ENCODE results near the gene SH3BGRL3.

DNA sequence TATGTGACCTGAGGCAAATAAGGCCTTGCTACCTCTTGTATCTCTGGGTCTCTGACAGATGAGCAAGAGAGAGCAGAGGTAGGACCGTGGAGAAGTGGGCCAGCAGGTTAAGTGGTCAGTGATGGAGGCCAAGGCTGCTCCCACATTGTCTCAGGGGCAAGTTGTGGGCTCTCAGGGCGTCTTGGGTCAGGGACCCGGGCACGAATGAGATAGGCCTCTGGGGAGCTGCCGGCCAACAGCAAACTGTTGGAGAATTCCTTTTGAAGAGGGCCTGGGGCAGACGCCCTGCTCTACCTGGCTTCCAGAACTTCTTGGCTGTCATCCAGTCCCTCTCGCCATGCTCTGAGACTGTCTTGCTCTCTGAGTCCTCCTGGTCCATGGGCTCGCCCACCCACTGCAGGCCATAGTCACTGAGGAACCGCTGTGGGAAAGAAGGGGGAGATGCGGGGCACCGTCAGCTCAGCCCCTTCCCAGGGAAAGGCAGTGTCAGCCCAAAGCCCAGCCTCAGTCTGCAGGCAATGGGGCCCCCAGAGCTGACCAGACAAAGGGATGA is 14.1 kb downstream of the SH3BGRL3 start:
- TF ChIP-seq, protein P1, sequence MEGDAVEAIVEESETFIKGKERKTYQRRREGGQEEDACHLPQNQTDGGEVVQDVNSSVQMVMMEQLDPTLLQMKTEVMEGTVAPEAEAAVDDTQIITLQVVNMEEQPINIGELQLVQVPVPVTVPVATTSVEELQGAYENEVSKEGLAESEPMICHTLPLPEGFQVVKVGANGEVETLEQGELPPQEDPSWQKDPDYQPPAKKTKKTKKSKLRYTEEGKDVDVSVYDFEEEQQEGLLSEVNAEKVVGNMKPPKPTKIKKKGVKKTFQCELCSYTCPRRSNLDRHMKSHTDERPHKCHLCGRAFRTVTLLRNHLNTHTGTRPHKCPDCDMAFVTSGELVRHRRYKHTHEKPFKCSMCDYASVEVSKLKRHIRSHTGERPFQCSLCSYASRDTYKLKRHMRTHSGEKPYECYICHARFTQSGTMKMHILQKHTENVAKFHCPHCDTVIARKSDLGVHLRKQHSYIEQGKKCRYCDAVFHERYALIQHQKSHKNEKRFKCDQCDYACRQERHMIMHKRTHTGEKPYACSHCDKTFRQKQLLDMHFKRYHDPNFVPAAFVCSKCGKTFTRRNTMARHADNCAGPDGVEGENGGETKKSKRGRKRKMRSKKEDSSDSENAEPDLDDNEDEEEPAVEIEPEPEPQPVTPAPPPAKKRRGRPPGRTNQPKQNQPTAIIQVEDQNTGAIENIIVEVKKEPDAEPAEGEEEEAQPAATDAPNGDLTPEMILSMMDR (IDR thresholded peaks at IDR 0.05), result no peak
- TF ChIP-seq TCF7L2 (IDR thresholded peaks at IDR 0.05; ENCODE audit: low read depth, low read length), result no peak
- TF ChIP-seq, protein P2, sequence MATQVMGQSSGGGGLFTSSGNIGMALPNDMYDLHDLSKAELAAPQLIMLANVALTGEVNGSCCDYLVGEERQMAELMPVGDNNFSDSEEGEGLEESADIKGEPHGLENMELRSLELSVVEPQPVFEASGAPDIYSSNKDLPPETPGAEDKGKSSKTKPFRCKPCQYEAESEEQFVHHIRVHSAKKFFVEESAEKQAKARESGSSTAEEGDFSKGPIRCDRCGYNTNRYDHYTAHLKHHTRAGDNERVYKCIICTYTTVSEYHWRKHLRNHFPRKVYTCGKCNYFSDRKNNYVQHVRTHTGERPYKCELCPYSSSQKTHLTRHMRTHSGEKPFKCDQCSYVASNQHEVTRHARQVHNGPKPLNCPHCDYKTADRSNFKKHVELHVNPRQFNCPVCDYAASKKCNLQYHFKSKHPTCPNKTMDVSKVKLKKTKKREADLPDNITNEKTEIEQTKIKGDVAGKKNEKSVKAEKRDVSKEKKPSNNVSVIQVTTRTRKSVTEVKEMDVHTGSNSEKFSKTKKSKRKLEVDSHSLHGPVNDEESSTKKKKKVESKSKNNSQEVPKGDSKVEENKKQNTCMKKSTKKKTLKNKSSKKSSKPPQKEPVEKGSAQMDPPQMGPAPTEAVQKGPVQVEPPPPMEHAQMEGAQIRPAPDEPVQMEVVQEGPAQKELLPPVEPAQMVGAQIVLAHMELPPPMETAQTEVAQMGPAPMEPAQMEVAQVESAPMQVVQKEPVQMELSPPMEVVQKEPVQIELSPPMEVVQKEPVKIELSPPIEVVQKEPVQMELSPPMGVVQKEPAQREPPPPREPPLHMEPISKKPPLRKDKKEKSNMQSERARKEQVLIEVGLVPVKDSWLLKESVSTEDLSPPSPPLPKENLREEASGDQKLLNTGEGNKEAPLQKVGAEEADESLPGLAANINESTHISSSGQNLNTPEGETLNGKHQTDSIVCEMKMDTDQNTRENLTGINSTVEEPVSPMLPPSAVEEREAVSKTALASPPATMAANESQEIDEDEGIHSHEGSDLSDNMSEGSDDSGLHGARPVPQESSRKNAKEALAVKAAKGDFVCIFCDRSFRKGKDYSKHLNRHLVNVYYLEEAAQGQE (IDR thresholded peaks at IDR 0.05; ENCODE audit: insufficient read depth in 1 of 2, low read depth in 2 of 2, low read length in 1 of 2), result no peak
- no peak for TF ChIP-seq SIN3A (IDR thresholded peaks at IDR 0.05; ENCODE audit: borderline replicate concordance, insufficient read depth, low read depth, low read length)
- no peak for TF ChIP-seq POLR2AphosphoS5 (IDR thresholded peaks at IDR 0.05; ENCODE audit: low read depth, low read length)
